Activated CD4-positive, alpha-beta T cell treated with anti-CD3 and anti-CD28 coated beads, Interleukin-2, amount 50 U/mL, for 4 hours (primary cell): ENCODE data around the gene PARVG.

Experiments
- DNase-seq, 2 experiments: peaks; one replicate each; pipeline ENCODE4 v3.0.0-alpha.2; 2020

The PARVG gene

GRCh38 chr22:44157916-44158618 is 22.7 kb upstream of the PARVG start:
- DNase-seq: no peak

- no peak for DNase-seq
Measured at GRCh38 chr22:44158816-44159215, 21.9 kb upstream of the PARVG start.

GRCh38 chr22:44159221-44159620 is 21.5 kb upstream of the PARVG start:
- no peak for DNase-seq

- no peak for DNase-seq
Measured at GRCh38 chr22:44159811-44160210, 20.9 kb upstream of the PARVG start.

- no peak for DNase-seq
Measured at GRCh38 chr22:44160421-44160820, 20.3 kb upstream of the PARVG start.

- DNase-seq: no peak
Measured at GRCh38 chr22:44161673-44162072, 19.1 kb upstream of the PARVG start.

GRCh38 chr22:44162960-44163359 is 17.8 kb upstream of the PARVG start:
- no peak for DNase-seq

GRCh38 chr22:44163536-44163935 is 17.2 kb upstream of the PARVG start:
- no peak for DNase-seq

- DNase-seq: no peak
Measured at GRCh38 chr22:44164031-44164430, 16.7 kb upstream of the PARVG start.

GRCh38 chr22:44165286-44165874 is 15.3 kb upstream of the PARVG start:
- DNase-seq: no peak

- no peak for DNase-seq
Measured at GRCh38 chr22:44166498-44167276, 14.0 kb upstream of the PARVG start.

GRCh38 chr22:44167501-44167900 is 13.2 kb upstream of the PARVG start:
- no peak for DNase-seq

GRCh38 chr22:44168206-44168605 is 12.5 kb upstream of the PARVG start:
- DNase-seq: no peak

GRCh38 chr22:44170470-44170869 is 10.3 kb upstream of the PARVG start:
- DNase-seq: no peak

- no peak for DNase-seq
Measured at GRCh38 chr22:44171561-44171960, 9.2 kb upstream of the PARVG start.

- DNase-seq: no peak
Measured at GRCh38 chr22:44172370-44173108, 8.2 kb upstream of the PARVG start.

- no peak for DNase-seq
Measured at GRCh38 chr22:44173154-44173553, 7.6 kb upstream of the PARVG start.

- no peak for DNase-seq
Measured at GRCh38 chr22:44175676-44176075, 5.0 kb upstream of the PARVG start.

- no peak for DNase-seq
Measured at GRCh38 chr22:44179196-44179988, 1.3 kb upstream of the PARVG start.

- DNase-seq: no peak
Measured at GRCh38 chr22:44179989-44180705, 578 bp upstream of the PARVG start.

GRCh38 chr22:44181033-44181911 is 547 bp downstream of the PARVG start:
- peak; percentile 65 to 67 for DNase-seq
